Measurements from ENCODE around the gene TMEM150C.

- TF ChIP-seq CTCF (IDR thresholded peaks at IDR 0.05; ENCODE audit: insufficient read depth, low read depth, low read length), result no peak
- TF ChIP-seq EZH2 (IDR thresholded peaks at IDR 0.05; ENCODE audit: insufficient read depth, low read length), result no peak
Measured at GRCh38 chr4:82577451-82577850, 15.7 kb upstream of the TMEM150C start.
